Measurements from ENCODE around the gene TRIM58.

DNA sequence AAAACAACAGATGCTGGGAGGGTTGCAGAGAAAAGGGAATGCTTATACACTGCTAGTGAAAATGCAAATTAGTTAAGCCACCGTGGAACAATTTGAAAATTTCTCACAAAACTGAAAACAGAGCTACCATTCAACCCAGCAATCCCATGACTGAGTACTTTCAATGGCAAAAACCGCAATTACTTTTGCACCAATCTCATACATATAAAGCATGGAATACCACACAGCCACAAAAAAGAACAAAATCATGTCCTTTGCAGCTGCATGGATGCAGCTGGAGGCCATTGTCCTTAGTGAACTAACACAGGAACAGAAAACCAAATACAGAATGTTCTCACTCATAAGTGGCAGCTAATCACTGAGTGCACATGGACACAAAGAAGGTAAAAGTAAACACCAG is 56.8 kb downstream of the TRIM58 start:
- TF ChIP-seq, protein P1, sequence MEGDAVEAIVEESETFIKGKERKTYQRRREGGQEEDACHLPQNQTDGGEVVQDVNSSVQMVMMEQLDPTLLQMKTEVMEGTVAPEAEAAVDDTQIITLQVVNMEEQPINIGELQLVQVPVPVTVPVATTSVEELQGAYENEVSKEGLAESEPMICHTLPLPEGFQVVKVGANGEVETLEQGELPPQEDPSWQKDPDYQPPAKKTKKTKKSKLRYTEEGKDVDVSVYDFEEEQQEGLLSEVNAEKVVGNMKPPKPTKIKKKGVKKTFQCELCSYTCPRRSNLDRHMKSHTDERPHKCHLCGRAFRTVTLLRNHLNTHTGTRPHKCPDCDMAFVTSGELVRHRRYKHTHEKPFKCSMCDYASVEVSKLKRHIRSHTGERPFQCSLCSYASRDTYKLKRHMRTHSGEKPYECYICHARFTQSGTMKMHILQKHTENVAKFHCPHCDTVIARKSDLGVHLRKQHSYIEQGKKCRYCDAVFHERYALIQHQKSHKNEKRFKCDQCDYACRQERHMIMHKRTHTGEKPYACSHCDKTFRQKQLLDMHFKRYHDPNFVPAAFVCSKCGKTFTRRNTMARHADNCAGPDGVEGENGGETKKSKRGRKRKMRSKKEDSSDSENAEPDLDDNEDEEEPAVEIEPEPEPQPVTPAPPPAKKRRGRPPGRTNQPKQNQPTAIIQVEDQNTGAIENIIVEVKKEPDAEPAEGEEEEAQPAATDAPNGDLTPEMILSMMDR (IDR thresholded peaks at IDR 0.05; ENCODE audit: low read length) = no peak
- TF ChIP-seq EZH2 (IDR thresholded peaks at IDR 0.05; ENCODE audit: borderline replicate concordance, low read length) = no peak
